HFFc6 (cell line): ENCODE data around the gene EIF2S2. TPM values are rescaled to one million over a fixed set of nuclear protein-coding genes. Genes with fewer than 3 reads are reported as not detected.

Source experiments
- DNase-seq: peaks from one replicate; pipeline ENCODE4 v3.0.0-alpha.2; 2018
- H3K27ac Mint-ChIP-seq: 2 replicates; pipeline ENCODE4 v1.8.0; 2020; ENCODE audit warnings: mild to moderate bottlenecking, mixed read lengths
- H3K27me3 Mint-ChIP-seq: 2 replicates; pipeline ENCODE4 v1.8.0; 2021; ENCODE audit warnings: mild to moderate bottlenecking, moderate library complexity, mixed read lengths; ENCODE audit not compliant: insufficient read depth
- H3K36me3 Mint-ChIP-seq: 2 replicates; pipeline ENCODE4 v1.8.0; 2021; ENCODE audit warnings: low read depth, mixed read lengths
- H3K4me1 Mint-ChIP-seq: 2 replicates; pipeline ENCODE4 v1.8.0; 2020; ENCODE audit warnings: low read depth, mixed read lengths
- H3K4me3 Mint-ChIP-seq: 2 replicates; pipeline ENCODE4 v1.8.0; 2020; ENCODE audit warnings: mild to moderate bottlenecking, moderate library complexity, mixed read lengths
- H3K9me3 Mint-ChIP-seq: 2 replicates; pipeline ENCODE4 v1.8.0; 2020; ENCODE audit warnings: mild to moderate bottlenecking, mixed read lengths
- total RNA-seq, 6 experiments: library from RNA; stranded (reverse); fragmentation: NEBNext Ultra II Directional; extraction: Animal tissue kit (Norgen Biotek cat#: 25700); gene quantifications; 2 replicates in 1 of 6; 3 replicates in 5 of 6; pipeline ENCODE4 v1.2.3, GENCODE V29; 2021
- TF ChIP-seq, protein P1 (sequence below): fragments of 200-600 bp; sonication (generic); IDR thresholded peaks from 2 replicates; pipeline ENCODE4 v1.5.0; 2021; ENCODE audit warnings: antibody characterized with exemption, mild to moderate bottlenecking

Gene EIF2S2
- total RNA-seq, 6 experiments from 2014 or later = 85.7 to 101 (median 94.5) TPM

DNA sequence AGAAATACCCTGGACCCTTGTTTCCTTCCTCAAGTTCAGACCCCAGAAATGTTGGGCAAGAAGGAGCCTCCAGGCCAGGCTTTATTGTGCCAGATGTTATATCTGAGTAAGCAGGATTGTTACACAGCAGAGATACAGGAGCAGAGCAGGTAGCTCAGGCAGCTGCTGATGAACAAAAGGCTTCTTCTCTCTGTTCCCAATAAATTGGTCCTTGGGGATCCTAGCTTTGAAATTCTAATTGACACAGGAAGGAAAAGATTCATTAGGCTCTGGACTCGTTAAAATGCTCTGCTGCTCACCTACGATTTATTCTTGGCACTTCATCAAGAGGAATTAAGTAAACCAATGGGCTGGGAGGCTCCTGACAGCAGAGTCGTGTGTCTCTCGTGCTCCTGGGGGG, 64.1 kb downstream of the EIF2S2 start:
- Mint-ChIP-seq H3K27me3 (no peaks in the 10 kb centered on the region; the same call in 1 of the 2 replicates), H3K4me3 (no peak overlapping the region), H3K9me3 (no peaks in the 10 kb centered on the region), H3K36me3 (no peaks in the 10 kb centered on the region), H3K4me1 (peaks cover 7% of the 10 kb centered on the region), H3K27ac (no peak overlapping the region)
- TF ChIP-seq, protein P1, sequence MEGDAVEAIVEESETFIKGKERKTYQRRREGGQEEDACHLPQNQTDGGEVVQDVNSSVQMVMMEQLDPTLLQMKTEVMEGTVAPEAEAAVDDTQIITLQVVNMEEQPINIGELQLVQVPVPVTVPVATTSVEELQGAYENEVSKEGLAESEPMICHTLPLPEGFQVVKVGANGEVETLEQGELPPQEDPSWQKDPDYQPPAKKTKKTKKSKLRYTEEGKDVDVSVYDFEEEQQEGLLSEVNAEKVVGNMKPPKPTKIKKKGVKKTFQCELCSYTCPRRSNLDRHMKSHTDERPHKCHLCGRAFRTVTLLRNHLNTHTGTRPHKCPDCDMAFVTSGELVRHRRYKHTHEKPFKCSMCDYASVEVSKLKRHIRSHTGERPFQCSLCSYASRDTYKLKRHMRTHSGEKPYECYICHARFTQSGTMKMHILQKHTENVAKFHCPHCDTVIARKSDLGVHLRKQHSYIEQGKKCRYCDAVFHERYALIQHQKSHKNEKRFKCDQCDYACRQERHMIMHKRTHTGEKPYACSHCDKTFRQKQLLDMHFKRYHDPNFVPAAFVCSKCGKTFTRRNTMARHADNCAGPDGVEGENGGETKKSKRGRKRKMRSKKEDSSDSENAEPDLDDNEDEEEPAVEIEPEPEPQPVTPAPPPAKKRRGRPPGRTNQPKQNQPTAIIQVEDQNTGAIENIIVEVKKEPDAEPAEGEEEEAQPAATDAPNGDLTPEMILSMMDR = no peak
- DNase-seq = no peak

DNA sequence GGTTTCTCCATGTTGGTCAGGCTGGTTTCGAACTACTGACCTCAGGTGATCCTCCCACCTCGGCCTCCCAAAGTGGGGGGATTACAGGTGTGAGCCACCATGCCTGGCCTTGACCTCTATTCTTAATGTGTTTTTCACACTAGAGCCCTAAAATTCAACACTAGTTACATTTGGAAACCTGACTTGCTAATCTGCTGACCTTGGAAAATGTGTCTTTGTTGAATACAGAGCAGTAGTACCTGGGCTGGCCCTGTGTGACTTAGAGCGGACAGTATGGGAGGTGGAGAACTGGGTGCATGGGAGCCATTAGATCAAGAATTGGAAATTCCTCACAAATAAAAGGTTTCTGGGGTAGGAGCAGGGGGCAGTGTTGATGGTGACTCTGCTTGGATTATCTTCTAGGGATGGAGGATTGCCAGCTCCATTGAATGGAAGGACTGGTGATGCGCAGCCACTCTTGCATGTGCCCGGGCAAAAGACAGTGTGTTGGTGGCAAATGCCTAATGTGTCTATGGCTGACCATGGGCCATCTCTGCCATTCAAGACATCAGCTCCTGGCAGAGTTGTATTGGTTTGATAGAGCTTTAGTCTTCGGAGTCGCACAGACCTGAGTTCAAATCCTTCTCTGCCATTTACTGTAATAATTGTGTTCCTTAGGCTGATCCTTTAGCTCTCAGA, 64.9 kb downstream of the EIF2S2 start:
- no peak overlapping the region for H3K4me3 Mint-ChIP-seq
- TF ChIP-seq, protein P1 = no peak
- H3K9me3 Mint-ChIP-seq = no peaks in the 10 kb centered on the region
- no peak for DNase-seq
- H3K4me1 Mint-ChIP-seq = peaks cover 10% of the 10 kb centered on the region
- H3K27ac Mint-ChIP-seq = no peak overlapping the region
- no peaks in the 10 kb centered on the region; the same call in 1 of the 2 replicates for H3K27me3 Mint-ChIP-seq
- H3K36me3 Mint-ChIP-seq = no peaks in the 10 kb centered on the region

DNA sequence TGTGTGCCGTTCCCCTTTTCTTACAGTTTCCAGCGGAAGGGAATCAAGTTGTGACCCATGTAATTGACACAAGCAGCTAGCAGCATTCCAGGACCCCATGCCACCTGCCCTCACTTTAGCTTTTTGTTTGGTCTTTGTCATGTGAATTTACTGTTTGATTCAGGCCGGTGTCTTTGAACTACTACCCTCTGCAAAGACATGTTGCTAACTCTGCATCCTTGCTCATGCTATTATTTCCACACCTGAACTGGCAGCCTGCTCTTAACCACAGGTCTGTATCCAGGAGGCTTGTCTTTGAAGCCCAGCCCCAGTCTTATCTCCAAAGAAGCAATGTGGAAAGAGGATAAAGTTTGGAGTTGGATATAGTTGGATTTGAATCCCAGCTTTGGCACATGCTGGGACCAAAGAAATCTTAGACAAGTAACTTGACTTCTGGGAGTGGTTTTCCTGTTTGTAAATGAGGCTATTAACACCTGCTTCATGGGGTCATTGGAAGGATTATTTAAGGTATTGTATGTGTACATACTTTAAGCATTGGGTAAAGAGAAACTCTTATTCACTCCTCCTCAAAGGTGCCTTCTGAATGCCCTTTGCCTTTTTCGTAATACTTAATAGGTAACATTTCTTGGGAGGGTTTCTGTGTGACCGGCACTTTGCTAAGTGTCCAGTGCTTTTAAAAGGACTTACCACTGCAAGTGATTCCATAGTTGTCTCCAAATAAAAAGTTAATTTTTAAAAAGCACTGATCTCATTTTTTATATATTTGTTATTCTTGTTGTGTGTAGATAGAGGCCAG, 65.9 kb downstream of the EIF2S2 start:
- Mint-ChIP-seq H3K9me3 (no peaks in the 10 kb centered on the region), H3K4me3 (no peak overlapping the region), H3K27ac (no peak overlapping the region), H3K27me3 (no peaks in the 10 kb centered on the region; the same call in 1 of the 2 replicates), H3K4me1 (peaks cover 10% of the 10 kb centered on the region; the same call in 1 of the 2 replicates), H3K36me3 (no peaks in the 10 kb centered on the region)
- TF ChIP-seq, protein P1 = no peak
- no peak for DNase-seq

DNA sequence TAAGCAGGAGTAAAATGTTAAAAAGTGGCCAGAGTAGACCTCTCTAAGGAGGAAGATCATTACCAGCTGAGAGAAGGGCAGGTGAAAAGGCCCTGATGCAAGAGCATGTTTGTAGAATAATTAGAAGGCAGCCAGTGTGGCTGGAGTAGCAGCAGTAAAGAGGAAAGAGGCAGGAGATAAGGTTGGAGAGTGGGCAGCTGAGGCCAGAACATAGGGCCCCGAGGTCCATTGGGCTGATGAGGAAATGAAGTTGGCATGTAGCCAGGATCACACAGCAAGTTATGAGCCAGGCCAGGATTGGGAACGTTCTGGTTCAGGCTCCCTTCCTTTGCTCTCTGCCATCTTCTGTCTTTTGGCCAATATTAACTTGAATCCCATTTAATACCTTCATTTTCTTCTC, 66.7 kb downstream of the EIF2S2 start:
- no peak overlapping the region for H3K27ac Mint-ChIP-seq
- DNase-seq = no peak
- TF ChIP-seq, protein P1 = no peak
- H3K36me3 Mint-ChIP-seq = no peaks in the 10 kb centered on the region
- no peaks in the 10 kb centered on the region for H3K9me3 Mint-ChIP-seq
- H3K27me3 Mint-ChIP-seq = no peaks in the 10 kb centered on the region; the same call in 1 of the 2 replicates
- H3K4me1 Mint-ChIP-seq = peaks cover 10% of the 10 kb centered on the region; the same call in 1 of the 2 replicates
- H3K4me3 Mint-ChIP-seq = no peak overlapping the region

DNA sequence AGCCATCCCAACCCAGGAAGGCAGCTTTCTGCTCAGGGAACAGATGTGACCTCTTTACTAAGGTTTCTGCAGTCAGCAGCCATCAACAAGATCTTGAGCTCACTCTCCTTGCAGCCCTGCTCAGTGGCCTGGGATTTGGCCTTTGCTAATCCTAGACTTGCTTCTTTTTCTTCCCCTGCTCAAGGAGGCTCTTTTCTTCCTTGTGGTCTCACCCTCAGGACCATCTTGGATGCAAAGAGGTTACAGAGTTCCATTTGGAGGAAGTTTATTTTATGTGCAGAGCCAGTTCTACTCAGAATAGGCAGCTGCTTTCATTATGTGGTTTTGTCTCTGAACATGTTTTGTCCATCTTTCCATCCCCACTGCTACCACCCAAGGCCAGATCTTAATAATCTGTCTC, 69.0 kb downstream of the EIF2S2 start:
- H3K4me1 Mint-ChIP-seq = peaks cover 10% of the 10 kb centered on the region; the same call in 1 of the 2 replicates
- peaks cover 2% of the 10 kb centered on the region; the same call in 1 of the 2 replicates for H3K27me3 Mint-ChIP-seq
- H3K36me3 Mint-ChIP-seq = no peaks in the 10 kb centered on the region
- H3K9me3 Mint-ChIP-seq = no peaks in the 10 kb centered on the region
- no peak overlapping the region for H3K27ac Mint-ChIP-seq
- no peak for DNase-seq
- TF ChIP-seq, protein P1 = no peak
- H3K4me3 Mint-ChIP-seq = no peak overlapping the region
